ENCODE measurements around the gene PAX7. TPM values are rescaled to one million over a fixed set of nuclear protein-coding genes. Genes with fewer than 3 reads are reported as not detected.

PAX7 gene
- total RNA-seq, 5 donors from 2014 or later (not counting 1 experiment from before 2014, with no cell fraction given), result not detected

- WGBS (ENCODE audit: insufficient coverage), result 69% methylated on average over 3 of the region's 17 CpGs
- Histone ChIP-seq H3K27ac (ENCODE audit: low read length) (no peak overlapping the region), H3K9me3 (no peaks in the 10 kb centered on the region), H3K27me3 (replicated peaks in 1 of 2; ENCODE audit: control insufficient read depth in 2 of 2, extremely low read depth in 1 of 2, insufficient read depth in 2 of 2, low read length in 1 of 2) (peaks cover 0 to 46% of the 10 kb centered on the region in 2 experiments), H3K36me3 (ENCODE audit: control insufficient read depth in 2 of 2, extremely low read depth in 1 of 2, insufficient read depth in 1 of 2, low read length in 1 of 2) (no peaks in the 10 kb centered on the region), H3K4me1 (ENCODE audit: control insufficient read depth in 1 of 2, extremely low read depth in 1 of 2, insufficient read depth in 2 of 2, low read length in 2 of 2) (peaks cover 53 to 59% of the 10 kb centered on the region in 2 experiments), H3K4me3 (ENCODE audit: control insufficient read depth in 1 of 2, extremely low read depth in 1 of 2, low read length in 1 of 2) (no peak overlapping the region)
- DNase-seq (no peak), ATAC-seq (replicated peaks in 1 of 4) (no peak)
- ChIA-PET CTCF (interaction anchor here in 1 of 2 donors (0.7 kb wide), 1 partner anchor 309 kb away, joined by 4 read pairs; no protein-coding TSS in a partner anchor), POLR2A (no interaction called here)
- Mint-ChIP-seq H3K27ac (no peak overlapping the region), H3K4me1 (peaks cover 44 to 77% (median 57%) of the 10 kb centered on the region in 3 donors), H3K27me3 (peaks cover 0 to 33% of the 10 kb centered on the region in 2 donors), H3K36me3 (no peaks in the 10 kb centered on the region), H3K4me3 (no peak overlapping the region), H3K9me3 (no peaks in the 10 kb centered on the region)
Observed at GRCh38 chr1:18657506-18658201, 27.0 kb downstream of the PAX7 start.

DNA sequence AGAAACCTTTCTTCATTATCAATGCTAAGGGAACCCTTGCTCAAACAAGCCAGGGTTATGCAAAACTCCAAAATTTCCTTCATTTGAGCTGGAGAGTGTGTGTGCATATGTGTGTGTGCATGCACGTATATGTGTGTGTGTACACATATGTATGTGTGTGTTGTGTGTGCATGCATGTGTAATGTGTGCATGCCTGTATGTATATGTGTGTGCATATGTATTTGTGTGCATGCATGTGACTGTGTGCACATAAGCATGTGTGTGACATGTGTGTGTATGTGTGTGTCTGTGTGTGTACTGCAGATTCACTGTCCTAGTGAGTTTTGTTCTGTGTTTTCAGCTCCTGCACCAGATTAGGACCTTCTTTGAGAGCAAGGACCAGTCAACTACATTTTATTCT lies 28.2 kb downstream of the PAX7 start:
- H3K36me3 ChIP-seq (ENCODE audit: control insufficient read depth in 2 of 2, extremely low read depth in 1 of 2, insufficient read depth in 1 of 2, low read length in 1 of 2), result no peaks in the 10 kb centered on the region
- no peak overlapping the region for H3K27ac ChIP-seq (ENCODE audit: low read length)
- ATAC-seq (replicated peaks in 1 of 4), result no peak
- peaks cover 34 to 65% (median 46%) of the 10 kb centered on the region in 3 donors for H3K4me1 Mint-ChIP-seq
- H3K4me1 ChIP-seq (ENCODE audit: control insufficient read depth in 1 of 2, extremely low read depth in 1 of 2, insufficient read depth in 2 of 2, low read length in 2 of 2), result peaks cover 41 to 48% of the 10 kb centered on the region in 2 experiments
- no peak overlapping the region for H3K27ac Mint-ChIP-seq
- no peak overlapping the region for H3K4me3 Mint-ChIP-seq
- CTCF ChIA-PET, result no interaction called here
- no peaks in the 10 kb centered on the region for H3K36me3 Mint-ChIP-seq
- no peaks in the 10 kb centered on the region for H3K9me3 Mint-ChIP-seq
- no peaks in the 10 kb centered on the region for H3K9me3 ChIP-seq
- POLR2A ChIA-PET, result no interaction called here
- H3K27me3 Mint-ChIP-seq, result peaks cover 0 to 26% of the 10 kb centered on the region in 2 donors
- peaks cover 0 to 43% of the 10 kb centered on the region in 2 experiments for H3K27me3 ChIP-seq (replicated peaks in 1 of 2; ENCODE audit: control insufficient read depth in 2 of 2, extremely low read depth in 1 of 2, insufficient read depth in 2 of 2, low read length in 1 of 2)
- WGBS (ENCODE audit: insufficient coverage), result 100% methylated on average over 1 of the region's 1 CpG
- H3K4me3 ChIP-seq (ENCODE audit: control insufficient read depth in 1 of 2, extremely low read depth in 1 of 2, low read length in 1 of 2), result no peak overlapping the region
- no peak for DNase-seq

DNA sequence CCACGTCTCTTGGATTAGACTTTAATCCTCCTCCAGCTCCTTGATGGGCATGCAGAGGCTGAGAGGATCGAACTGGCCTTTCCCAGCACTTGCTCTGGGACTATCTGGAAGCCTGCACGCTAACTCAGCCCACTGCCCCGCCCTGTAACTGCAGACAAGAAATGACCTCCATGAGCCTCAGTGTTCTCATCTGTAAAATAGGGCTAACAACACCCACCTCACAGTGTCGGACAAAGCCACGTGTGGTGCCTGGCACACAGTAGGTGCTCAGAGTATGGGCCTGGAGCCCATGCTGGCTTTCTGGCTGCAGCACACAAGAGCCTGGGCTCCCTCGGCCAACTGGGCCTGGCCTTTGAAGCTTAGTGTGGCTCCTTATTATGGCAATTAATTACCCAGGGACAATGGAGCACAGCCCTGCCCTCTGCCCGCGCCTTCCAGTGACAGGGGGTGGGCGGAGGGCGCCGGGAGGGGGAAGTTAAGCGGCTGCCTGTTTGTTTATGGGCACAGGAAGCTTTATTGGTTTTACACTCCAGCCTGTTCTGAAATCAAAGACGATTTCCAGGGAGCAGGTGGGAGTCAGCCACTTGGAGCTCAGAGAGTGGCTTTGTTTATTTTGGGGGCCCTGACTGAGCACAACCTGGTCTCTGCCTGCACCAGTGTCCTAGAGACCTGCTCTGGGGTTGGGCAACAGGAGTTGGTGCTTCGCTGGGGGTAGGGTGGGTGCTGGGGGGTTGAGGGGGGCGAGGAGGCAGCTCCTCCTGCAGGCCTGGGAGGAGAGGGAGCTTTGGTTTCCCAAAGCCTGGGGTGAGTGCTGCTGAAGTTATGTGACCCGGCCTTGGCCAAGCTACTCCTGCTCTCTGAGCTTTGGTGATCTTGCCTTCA lies 31.0 kb downstream of the PAX7 start:
- Mint-ChIP-seq H3K27me3 (peaks cover 0 to 14% of the 10 kb centered on the region in 2 donors), H3K36me3 (no peaks in the 10 kb centered on the region), H3K9me3 (no peaks in the 10 kb centered on the region), H3K27ac (peak overlapping the region in 1 of 2 donors; percentile 44), H3K4me3 (peak overlapping the region in 1 of 3 donors; percentile 33), H3K4me1 (peaks cover 22 to 45% (median 30%) of the 10 kb centered on the region in 3 donors)
- DNase-seq (no peak), ATAC-seq (replicated peaks in 1 of 4) (no peak)
- Histone ChIP-seq H3K36me3 (ENCODE audit: control insufficient read depth in 2 of 2, extremely low read depth in 1 of 2, insufficient read depth in 1 of 2, low read length in 1 of 2) (no peaks in the 10 kb centered on the region), H3K4me1 (ENCODE audit: control insufficient read depth in 1 of 2, extremely low read depth in 1 of 2, insufficient read depth in 2 of 2, low read length in 2 of 2) (peaks cover 32 to 39% of the 10 kb centered on the region in 2 experiments), H3K27ac (ENCODE audit: low read length) (no peak overlapping the region), H3K4me3 (ENCODE audit: control insufficient read depth in 1 of 2, extremely low read depth in 1 of 2, low read length in 1 of 2) (peak overlapping the region in 1 of 2 donors; percentile 5), H3K9me3 (no peaks in the 10 kb centered on the region), H3K27me3 (replicated peaks in 1 of 2; ENCODE audit: control insufficient read depth in 2 of 2, extremely low read depth in 1 of 2, insufficient read depth in 2 of 2, low read length in 1 of 2) (peaks cover 0 to 40% of the 10 kb centered on the region in 2 experiments)
- 47% methylated on average over 13 of the region's 17 CpGs for WGBS (ENCODE audit: insufficient coverage)
- CTCF ChIA-PET, result interaction anchor here in 1 of 2 donors (0.7 to 0.8 kb wide), 2 partner anchors 17 to 35 kb away, joined by 3 read pairs; no protein-coding TSS in a partner anchor
- POLR2A ChIA-PET, result no interaction called here

GRCh38 chr1:18662286-18662639 lies 31.6 kb downstream of the PAX7 start:
- peaks cover 0 to 12% of the 10 kb centered on the region in 2 donors for H3K27me3 Mint-ChIP-seq
- Histone ChIP-seq H3K27ac (ENCODE audit: low read length) (no peak overlapping the region), H3K4me1 (ENCODE audit: control insufficient read depth in 1 of 2, extremely low read depth in 1 of 2, insufficient read depth in 2 of 2, low read length in 2 of 2) (peaks cover 37 to 44% of the 10 kb centered on the region in 2 experiments), H3K27me3 (replicated peaks in 1 of 2; ENCODE audit: control insufficient read depth in 2 of 2, extremely low read depth in 1 of 2, insufficient read depth in 2 of 2, low read length in 1 of 2) (peaks cover 0 to 42% of the 10 kb centered on the region in 2 experiments), H3K36me3 (ENCODE audit: control insufficient read depth in 2 of 2, extremely low read depth in 1 of 2, insufficient read depth in 1 of 2, low read length in 1 of 2) (no peaks in the 10 kb centered on the region), H3K9me3 (no peaks in the 10 kb centered on the region), H3K4me3 (ENCODE audit: control insufficient read depth in 1 of 2, extremely low read depth in 1 of 2, low read length in 1 of 2) (no peak overlapping the region)
- no peaks in the 10 kb centered on the region for H3K36me3 Mint-ChIP-seq
- peaks cover 28 to 48% (median 37%) of the 10 kb centered on the region in 3 donors for H3K4me1 Mint-ChIP-seq
- ChIA-PET POLR2A (no interaction called here), CTCF (interaction anchor here in 1 of 2 donors (0.8 kb wide), 1 partner anchor 16 kb away, joined by 3 read pairs; no protein-coding TSS in a partner anchor)
- H3K27ac Mint-ChIP-seq, result peak overlapping the region in 1 of 2 donors; percentile 22
- DNase-seq, result no peak
- H3K4me3 Mint-ChIP-seq, result peak overlapping the region in 1 of 3 donors; percentile 29
- H3K9me3 Mint-ChIP-seq, result no peaks in the 10 kb centered on the region
- ATAC-seq (replicated peaks in 1 of 4), result no peak
- WGBS (ENCODE audit: insufficient coverage), result 79% methylated on average over 4 of the region's 5 CpGs

- Histone ChIP-seq H3K36me3 (ENCODE audit: control insufficient read depth in 2 of 2, extremely low read depth in 1 of 2, insufficient read depth in 1 of 2, low read length in 1 of 2) (no peaks in the 10 kb centered on the region), H3K9me3 (no peaks in the 10 kb centered on the region), H3K27ac (ENCODE audit: low read length) (no peak overlapping the region), H3K4me1 (ENCODE audit: control insufficient read depth in 1 of 2, extremely low read depth in 1 of 2, insufficient read depth in 2 of 2, low read length in 2 of 2) (peaks cover 28 to 33% of the 10 kb centered on the region in 2 experiments), H3K4me3 (ENCODE audit: control insufficient read depth in 1 of 2, extremely low read depth in 1 of 2, low read length in 1 of 2) (peak overlapping the region in 1 of 2 donors; percentile 25), H3K27me3 (replicated peaks in 1 of 2; ENCODE audit: control insufficient read depth in 2 of 2, extremely low read depth in 1 of 2, insufficient read depth in 2 of 2, low read length in 1 of 2) (peaks cover 0 to 25% of the 10 kb centered on the region in 2 experiments)
- peak in 1 of 35 experiments; percentile 20 for DNase-seq
- no peaks in the 10 kb centered on the region for H3K36me3 Mint-ChIP-seq
- peak overlapping the region in 1 of 2 donors; percentile 18 for H3K27ac Mint-ChIP-seq
- peak in 1 of 4 experiments; percentile 52 for ATAC-seq (replicated peaks in 1 of 4)
- H3K9me3 Mint-ChIP-seq, result no peaks in the 10 kb centered on the region
- WGBS (ENCODE audit: insufficient coverage), result 14% methylated on average over 2 of the region's 7 CpGs
- peaks cover 23 to 28% (median 27%) of the 10 kb centered on the region in 3 donors for H3K4me1 Mint-ChIP-seq
- peaks cover 0 to 7% of the 10 kb centered on the region in 2 donors for H3K27me3 Mint-ChIP-seq
- ChIA-PET POLR2A (no interaction called here), CTCF (no interaction called here)
- peak overlapping the region in 1 of 3 donors; percentile 44 for H3K4me3 Mint-ChIP-seq
Observed at GRCh38 chr1:18666317-18666920, 35.8 kb downstream of the PAX7 start.

DNA sequence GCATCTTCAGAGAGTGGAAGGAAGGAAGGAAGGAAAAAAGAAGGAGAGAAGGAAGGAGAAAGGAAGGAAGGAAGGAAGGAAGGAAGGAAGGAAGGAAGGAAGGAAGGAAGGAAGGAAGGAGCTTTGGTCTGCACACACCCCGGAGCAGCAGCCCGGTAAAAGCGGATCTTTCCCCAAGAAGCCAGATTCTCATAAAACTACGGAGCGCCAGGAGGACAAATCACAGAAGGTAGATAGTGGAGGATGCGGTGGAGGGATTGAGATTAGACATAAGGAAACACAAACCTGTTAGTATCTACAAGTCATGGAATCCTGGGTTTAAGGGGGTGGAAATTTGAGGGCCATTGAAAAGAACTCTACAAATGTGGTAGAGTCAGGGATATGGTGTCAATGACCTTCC lies 36.7 kb downstream of the PAX7 start:
- H3K4me1 Mint-ChIP-seq, result peaks cover 18 to 20% (median 20%) of the 10 kb centered on the region in 3 donors
- no peak overlapping the region for H3K27ac ChIP-seq (ENCODE audit: low read length)
- peaks cover 0 to 7% of the 10 kb centered on the region in 2 donors for H3K27me3 Mint-ChIP-seq
- H3K9me3 ChIP-seq, result no peaks in the 10 kb centered on the region
- no peaks in the 10 kb centered on the region for H3K9me3 Mint-ChIP-seq
- H3K27ac Mint-ChIP-seq, result no peak overlapping the region
- ATAC-seq (replicated peaks in 1 of 4), result no peak
- no peaks in the 10 kb centered on the region for H3K36me3 ChIP-seq (ENCODE audit: control insufficient read depth in 2 of 2, extremely low read depth in 1 of 2, insufficient read depth in 1 of 2, low read length in 1 of 2)
- peaks cover 19 to 24% of the 10 kb centered on the region in 2 experiments for H3K4me1 ChIP-seq (ENCODE audit: control insufficient read depth in 1 of 2, extremely low read depth in 1 of 2, insufficient read depth in 2 of 2, low read length in 2 of 2)
- ChIA-PET CTCF (no interaction called here), POLR2A (no interaction called here)
- no peak overlapping the region for H3K4me3 ChIP-seq (ENCODE audit: control insufficient read depth in 1 of 2, extremely low read depth in 1 of 2, low read length in 1 of 2)
- H3K27me3 ChIP-seq (replicated peaks in 1 of 2; ENCODE audit: control insufficient read depth in 2 of 2, extremely low read depth in 1 of 2, insufficient read depth in 2 of 2, low read length in 1 of 2), result peaks cover 0 to 20% of the 10 kb centered on the region in 2 experiments
- no peak for DNase-seq
- 100% methylated on average over 1 of the region's 6 CpGs for WGBS (ENCODE audit: insufficient coverage)
- no peaks in the 10 kb centered on the region for H3K36me3 Mint-ChIP-seq
- H3K4me3 Mint-ChIP-seq, result no peak overlapping the region

Measured in T-cell (primary cell).